B cell (primary cell): ENCODE results near the gene KLRC1.

Experiments
- CTCF ChIP-seq: fragments of 200-600 bp; IDR thresholded peaks from one replicate; pipeline ENCODE4 v1.8.0; 2022; ENCODE audit warnings: antibody characterized with exemption, mild to moderate bottlenecking
- EZH2 ChIP-seq: IDR thresholded peaks from 2 replicates; pipeline ENCODE4 v1.6.1; 2012; ENCODE audit warnings: borderline replicate concordance, low read depth, mild to moderate bottlenecking, moderate library complexity, low read length; ENCODE audit not compliant: insufficient read depth, poor library complexity, severe bottlenecking

GRCh38 chr12:10498042-10498441 is 44.9 kb upstream of the KLRC1 start:
- TF ChIP-seq EZH2: no peak
- no peak for TF ChIP-seq CTCF
